CD4-positive, alpha-beta T cell treated with Interleukin-4 for 1 hour (primary cell): ENCODE measurements around the gene MACROD2.

Experiments
- DNase-seq, 2 donors: peaks; one replicate each; pipeline ENCODE4 v3.0.0-alpha.2; 2020 to 2022

Gene MACROD2

GRCh38 chr20:14685183-14685582 lies 689.9 kb downstream of the MACROD2 start:
- DNase-seq = no peak

GRCh38 chr20:14687313-14687712 lies 692.0 kb downstream of the MACROD2 start:
- DNase-seq = no peak

GRCh38 chr20:14688005-14688404 lies 692.7 kb downstream of the MACROD2 start:
- DNase-seq = no peak

- no peak for DNase-seq
Observed at GRCh38 chr20:14691994-14692393, 696.7 kb downstream of the MACROD2 start.

GRCh38 chr20:14696478-14696877 lies 701.2 kb downstream of the MACROD2 start:
- no peak for DNase-seq

GRCh38 chr20:14696937-14697336 lies 701.6 kb downstream of the MACROD2 start:
- no peak for DNase-seq

- DNase-seq = no peak
Observed at GRCh38 chr20:14698125-14698524, 702.8 kb downstream of the MACROD2 start.

- no peak for DNase-seq
Observed at GRCh38 chr20:14698605-14699373, 703.5 kb downstream of the MACROD2 start.

- no peak for DNase-seq
Observed at GRCh38 chr20:14700639-14700960, 705.3 kb downstream of the MACROD2 start.

GRCh38 chr20:14701326-14701725 lies 706.0 kb downstream of the MACROD2 start:
- DNase-seq = no peak

- no peak for DNase-seq
Observed at GRCh38 chr20:14706555-14706954, 711.2 kb downstream of the MACROD2 start.

GRCh38 chr20:14707026-14707680 lies 711.8 kb downstream of the MACROD2 start:
- no peak for DNase-seq

GRCh38 chr20:14707865-14708596 lies 712.7 kb downstream of the MACROD2 start:
- no peak for DNase-seq

- DNase-seq = no peak
Observed at GRCh38 chr20:14709439-14709838, 714.1 kb downstream of the MACROD2 start.

GRCh38 chr20:14710951-14711350 lies 715.6 kb downstream of the MACROD2 start:
- DNase-seq = no peak

GRCh38 chr20:14711652-14712051 lies 716.3 kb downstream of the MACROD2 start:
- DNase-seq = no peak

GRCh38 chr20:14712302-14712739 lies 717.0 kb downstream of the MACROD2 start:
- DNase-seq = no peak

GRCh38 chr20:14715400-14715799 lies 720.1 kb downstream of the MACROD2 start:
- no peak for DNase-seq

- no peak for DNase-seq
Observed at GRCh38 chr20:14716351-14716801, 721.1 kb downstream of the MACROD2 start.

GRCh38 chr20:14717134-14717999 lies 722.1 kb downstream of the MACROD2 start:
- DNase-seq = no peak

- DNase-seq = no peak
Observed at GRCh38 chr20:14720251-14720650, 724.9 kb downstream of the MACROD2 start.

- DNase-seq = no peak
Observed at GRCh38 chr20:14721926-14722452, 726.7 kb downstream of the MACROD2 start.

- DNase-seq = no peak
Observed at GRCh38 chr20:14723614-14724013, 728.3 kb downstream of the MACROD2 start.
